Measurements from ENCODE around the gene FAM184B. TPM values are rescaled to one million over a fixed set of nuclear protein-coding genes. Genes with fewer than 3 reads are reported as not detected.

FAM184B gene
- total RNA-seq, 1 donor from 2014 or later = not detected

DNA sequence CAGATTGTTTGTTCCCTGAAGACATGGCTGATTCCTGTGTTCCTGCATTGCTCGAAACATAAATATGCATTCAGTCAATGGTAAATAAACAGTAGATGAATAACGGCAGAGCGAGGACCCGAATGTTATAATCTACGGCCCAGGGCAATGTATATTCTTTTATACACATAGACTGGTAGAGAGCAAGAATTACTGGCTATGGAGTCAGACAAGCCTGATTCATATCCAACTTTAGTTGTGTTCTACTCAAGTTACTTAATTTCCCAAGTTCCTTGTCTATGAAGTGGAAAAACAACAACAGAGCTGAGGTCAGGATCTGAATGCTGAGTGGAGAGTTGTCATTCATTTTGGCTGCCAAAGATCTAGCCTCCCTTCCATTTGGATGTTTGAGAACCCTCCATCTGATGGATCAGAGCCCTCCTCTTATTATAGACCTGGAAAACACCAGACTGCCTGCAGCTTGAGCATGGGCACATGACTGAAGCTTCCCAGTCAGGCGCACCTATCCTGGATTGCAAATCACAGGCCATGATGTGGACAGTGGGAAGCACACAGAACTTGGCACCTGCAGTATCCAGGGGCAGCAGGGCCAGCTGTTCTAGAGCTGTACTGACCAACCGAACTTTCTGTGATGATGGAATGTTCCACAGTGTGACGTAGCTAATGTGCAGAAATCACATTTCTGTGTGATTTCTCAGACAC lies 80.1 kb downstream of the FAM184B start:
- Histone ChIP-seq H3K36me3 (no peaks in the 10 kb centered on the region), H3K27ac (no peak overlapping the region), H3K27me3 (no peaks in the 10 kb centered on the region), H3K4me3 (no peak overlapping the region), H3K9me3 (no peaks in the 10 kb centered on the region), H3K4me1 (no peaks in the 10 kb centered on the region)
- intact Hi-C loops (cut with DNase I) = no loop called here
- no peak for DNase-seq (ENCODE audit: extremely low spot score in 2 of 2)
- TF ChIP-seq POLR2AphosphoS5 (IDR thresholded peaks at IDR 0.05; ENCODE audit: insufficient read depth in 1 of 2, low read depth in 1 of 2) (no peak), POLR2A (IDR thresholded peaks at IDR 0.05) (no peak)
- TF ChIP-seq, protein P1, sequence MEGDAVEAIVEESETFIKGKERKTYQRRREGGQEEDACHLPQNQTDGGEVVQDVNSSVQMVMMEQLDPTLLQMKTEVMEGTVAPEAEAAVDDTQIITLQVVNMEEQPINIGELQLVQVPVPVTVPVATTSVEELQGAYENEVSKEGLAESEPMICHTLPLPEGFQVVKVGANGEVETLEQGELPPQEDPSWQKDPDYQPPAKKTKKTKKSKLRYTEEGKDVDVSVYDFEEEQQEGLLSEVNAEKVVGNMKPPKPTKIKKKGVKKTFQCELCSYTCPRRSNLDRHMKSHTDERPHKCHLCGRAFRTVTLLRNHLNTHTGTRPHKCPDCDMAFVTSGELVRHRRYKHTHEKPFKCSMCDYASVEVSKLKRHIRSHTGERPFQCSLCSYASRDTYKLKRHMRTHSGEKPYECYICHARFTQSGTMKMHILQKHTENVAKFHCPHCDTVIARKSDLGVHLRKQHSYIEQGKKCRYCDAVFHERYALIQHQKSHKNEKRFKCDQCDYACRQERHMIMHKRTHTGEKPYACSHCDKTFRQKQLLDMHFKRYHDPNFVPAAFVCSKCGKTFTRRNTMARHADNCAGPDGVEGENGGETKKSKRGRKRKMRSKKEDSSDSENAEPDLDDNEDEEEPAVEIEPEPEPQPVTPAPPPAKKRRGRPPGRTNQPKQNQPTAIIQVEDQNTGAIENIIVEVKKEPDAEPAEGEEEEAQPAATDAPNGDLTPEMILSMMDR (IDR thresholded peaks at IDR 0.05) = no peak

DNA sequence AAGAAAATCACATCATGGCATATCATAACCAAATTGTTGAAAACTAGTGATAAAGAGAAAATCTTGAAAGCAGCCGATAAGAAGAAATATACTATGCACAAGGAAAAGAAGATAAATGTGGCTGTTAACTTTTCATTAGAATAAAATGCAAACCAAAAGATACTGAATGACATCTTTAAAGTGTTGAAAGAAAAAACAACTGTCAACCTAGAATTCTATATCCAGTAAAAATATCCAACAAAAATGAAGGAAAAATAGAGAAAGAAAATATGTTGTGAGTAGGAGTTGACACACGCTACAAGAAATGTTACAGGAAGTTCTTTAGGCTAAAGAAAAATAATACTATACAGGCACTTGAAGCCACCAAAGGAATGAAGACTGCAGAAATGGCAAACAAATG lies 82.0 kb downstream of the FAM184B start:
- Histone ChIP-seq H3K9me3 (no peaks in the 10 kb centered on the region), H3K27me3 (no peaks in the 10 kb centered on the region), H3K36me3 (no peaks in the 10 kb centered on the region), H3K4me3 (no peak overlapping the region), H3K27ac (no peak overlapping the region), H3K4me1 (no peaks in the 10 kb centered on the region)
- no peak for TF ChIP-seq POLR2A (IDR thresholded peaks at IDR 0.05)
- TF ChIP-seq, protein P1 (IDR thresholded peaks at IDR 0.05) = no peak
- TF ChIP-seq POLR2AphosphoS5 (IDR thresholded peaks at IDR 0.05; ENCODE audit: insufficient read depth in 1 of 2, low read depth in 1 of 2) = no peak
- intact Hi-C loops (cut with DNase I) = no loop called here
- DNase-seq (ENCODE audit: extremely low spot score in 2 of 2) = no peak

DNA sequence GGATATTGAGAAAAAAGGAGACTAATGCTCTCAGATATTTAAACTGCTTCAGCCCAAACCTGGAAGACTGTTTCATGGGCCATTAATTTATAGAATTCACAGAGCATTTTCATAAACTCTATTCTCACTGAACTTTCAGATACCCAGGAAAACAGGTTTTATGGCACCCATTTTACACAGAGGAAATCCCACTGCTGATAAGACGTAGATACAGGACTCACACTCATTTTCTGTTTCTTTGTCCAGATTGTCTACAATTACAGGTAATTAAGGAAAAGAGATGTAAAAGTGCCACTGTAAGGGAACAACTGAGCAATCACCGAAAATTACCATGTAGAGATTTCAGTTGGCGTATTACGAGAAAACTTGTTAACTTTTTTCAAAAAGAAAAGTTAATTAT lies 83.3 kb downstream of the FAM184B start:
- intact Hi-C loops (cut with DNase I) = no loop called here
- Histone ChIP-seq H3K36me3 (no peaks in the 10 kb centered on the region), H3K27ac (no peak overlapping the region), H3K9me3 (no peaks in the 10 kb centered on the region), H3K4me1 (no peaks in the 10 kb centered on the region), H3K4me3 (no peak overlapping the region), H3K27me3 (no peaks in the 10 kb centered on the region)
- DNase-seq (ENCODE audit: extremely low spot score in 2 of 2) = no peak
- TF ChIP-seq, protein P1 (IDR thresholded peaks at IDR 0.05) = no peak
- TF ChIP-seq POLR2A (IDR thresholded peaks at IDR 0.05) (no peak), POLR2AphosphoS5 (IDR thresholded peaks at IDR 0.05; ENCODE audit: insufficient read depth in 1 of 2, low read depth in 1 of 2) (no peak)

DNA sequence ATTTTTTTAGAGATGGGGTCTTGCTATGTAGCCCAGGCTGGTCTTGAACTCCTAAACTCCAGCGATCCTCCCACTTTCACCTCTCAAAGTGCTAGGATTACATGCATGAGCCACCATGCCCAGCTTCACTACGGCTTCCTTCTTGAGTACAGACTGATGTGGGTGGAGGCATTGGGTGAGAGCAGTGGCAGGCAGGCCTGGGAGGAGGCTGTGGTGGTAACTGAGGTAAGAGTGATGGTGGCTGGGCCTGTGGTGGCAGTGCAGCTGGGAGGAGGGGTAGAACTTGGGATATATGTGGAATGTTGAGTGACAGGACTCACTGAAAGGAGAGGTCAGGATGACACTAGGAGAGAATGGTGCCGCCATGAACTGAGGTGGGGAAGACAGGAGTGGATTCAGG lies 86.1 kb downstream of the FAM184B start:
- no peaks in the 10 kb centered on the region for H3K9me3 ChIP-seq
- no peak for DNase-seq (ENCODE audit: extremely low spot score in 2 of 2)
- no peaks in the 10 kb centered on the region for H3K27me3 ChIP-seq
- H3K27ac ChIP-seq = no peak overlapping the region
- no peaks in the 10 kb centered on the region for H3K4me1 ChIP-seq
- TF ChIP-seq, protein P1 (IDR thresholded peaks at IDR 0.05) = no peak
- no peak for TF ChIP-seq POLR2AphosphoS5 (IDR thresholded peaks at IDR 0.05; ENCODE audit: insufficient read depth in 1 of 2, low read depth in 1 of 2)
- no peak for TF ChIP-seq POLR2A (IDR thresholded peaks at IDR 0.05)
- no peaks in the 10 kb centered on the region for H3K36me3 ChIP-seq
- H3K4me3 ChIP-seq = no peak overlapping the region
- intact Hi-C loops (cut with DNase I) = no loop called here

DNA sequence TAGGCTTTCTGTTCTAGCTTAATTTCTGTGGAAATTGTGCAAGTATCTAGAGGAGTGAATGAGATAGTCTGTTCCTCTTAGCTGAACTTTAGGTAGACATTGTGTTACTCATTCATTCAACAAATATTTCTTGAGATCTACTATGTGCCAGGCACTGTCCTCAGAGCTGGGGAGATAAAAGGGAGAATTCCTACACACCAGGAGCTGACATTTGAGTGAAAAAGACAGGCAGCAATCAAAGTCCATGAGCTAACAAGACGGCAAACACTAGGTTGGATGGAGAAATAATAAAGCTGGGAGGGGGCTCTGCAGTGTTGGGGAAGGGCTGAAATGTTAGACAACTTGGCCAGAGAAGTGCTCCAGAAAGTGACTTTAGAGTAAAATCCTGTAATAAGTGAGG lies 86.9 kb downstream of the FAM184B start:
- no peaks in the 10 kb centered on the region for H3K9me3 ChIP-seq
- no peak for DNase-seq (ENCODE audit: extremely low spot score in 2 of 2)
- no peak overlapping the region for H3K4me3 ChIP-seq
- H3K27ac ChIP-seq = no peak overlapping the region
- no peak for TF ChIP-seq POLR2A (IDR thresholded peaks at IDR 0.05)
- TF ChIP-seq, protein P1 (IDR thresholded peaks at IDR 0.05) = no peak
- intact Hi-C loops (cut with DNase I) = no loop called here
- no peaks in the 10 kb centered on the region for H3K4me1 ChIP-seq
- H3K27me3 ChIP-seq = no peaks in the 10 kb centered on the region
- no peaks in the 10 kb centered on the region for H3K36me3 ChIP-seq

Data from vagina (tissue), 2 donors.